Ascending aorta (tissue), 2 donors: ENCODE results near the gene HOXA10. TPM values are rescaled to one million over a fixed set of nuclear protein-coding genes. Genes with fewer than 3 reads are reported as not detected.

Source experiments
- DNase-seq, 2 donors: peaks; one replicate each; pipeline ENCODE4 v3.0.0-alpha.2; 2019; ENCODE audit warnings: low spot score in 2 of 2
- H3K27ac ChIP-seq, 2 donors: fragments of 200-600 bp; sonication (generic); one replicate each; pipeline ENCODE4 v1.5.1; 2016 to 2017; ENCODE audit warnings: mild to moderate bottlenecking in 1 of 2
- H3K27me3 ChIP-seq: fragments of 200-600 bp; sonication (generic); one replicate; pipeline ENCODE4 v1.5.1; 2017
- H3K36me3 ChIP-seq, 2 donors: fragments of 200-600 bp; sonication (generic); one replicate each; pipeline ENCODE4 v1.5.1; 2016
- H3K4me1 ChIP-seq, 2 donors: fragments of 200-600 bp; sonication (generic); one replicate each; pipeline ENCODE4 v1.5.1; 2016 to 2017; ENCODE audit warnings: mild to moderate bottlenecking in 1 of 2
- H3K4me3 ChIP-seq, 2 donors: fragments of 200-600 bp; sonication (generic); one replicate each; pipeline ENCODE4 v1.5.1; 2016 to 2017; ENCODE audit warnings: mild to moderate bottlenecking in 1 of 2
- H3K9me3 ChIP-seq, 2 donors: fragments of 200-600 bp; sonication (generic); one replicate each; pipeline ENCODE4 v1.5.1; 2016
- CTCF ChIP-seq, 3 experiments: fragments of 200-600 bp in 2 of 3; fragments of 450-650 bp in 1 of 3; sonication (generic) in 2 of 3; IDR thresholded peaks; one replicate each; pipeline ENCODE4 v1.5.1; 2016 to 2019; ENCODE audit warnings: antibody characterized with exemption in 3 of 3, mild to moderate bottlenecking in 1 of 3, moderate library complexity in 1 of 3
- intact Hi-C: fragments of 100-400 bp; cut with DNase I; formaldehyde crosslinking; loops from one replicate; pipeline ENCODE4 v1.15.1; 2023
- total RNA-seq: library from RNA; depleted of rRNA; stranded (reverse); fragments of >200 nt; gene quantifications from one replicate; pipeline ENCODE4 v1.1.0, GENCODE V29; 2016

The HOXA10 gene
- total RNA-seq, 1 donor from 2014 or later, result not detected

- Histone ChIP-seq H3K4me1 (peaks cover 0 to 18% of the 10 kb centered on the region in 2 donors), H3K27me3 (peaks cover 36% of the 10 kb centered on the region), H3K36me3 (no peaks in the 10 kb centered on the region), H3K9me3 (no peaks in the 10 kb centered on the region), H3K27ac (no peak overlapping the region), H3K4me3 (no peak overlapping the region)
- intact Hi-C loops, result no loop called here
- TF ChIP-seq CTCF (IDR thresholded peaks at IDR 0.05), result no peak
- peak in 1 of 2 donors; percentile 52 for DNase-seq
Measured at GRCh38 chr7:27176962-27177794, 3.1 kb upstream of the HOXA10 start.

DNA sequence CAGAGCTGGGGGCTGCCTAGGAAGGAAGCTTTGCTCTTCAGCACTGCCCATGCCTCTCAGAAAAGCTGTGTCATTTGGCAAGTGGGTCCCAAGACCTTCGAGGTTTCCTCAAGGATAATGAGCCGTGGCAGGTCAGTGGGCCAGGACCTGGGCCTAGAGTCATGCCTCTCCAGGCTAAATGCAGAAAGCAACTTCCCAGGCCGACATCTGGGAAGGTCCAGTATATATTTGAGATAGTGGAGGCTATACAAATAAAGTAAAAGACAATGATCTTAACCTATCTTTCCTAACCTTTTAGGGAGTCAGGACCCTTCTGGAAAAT lies 2.4 kb upstream of the HOXA10 start:
- no peak overlapping the region for H3K4me3 ChIP-seq
- DNase-seq, result no peak
- peaks cover 0 to 18% of the 10 kb centered on the region in 2 donors for H3K4me1 ChIP-seq
- intact Hi-C loops, result no loop called here
- peaks cover 43% of the 10 kb centered on the region for H3K27me3 ChIP-seq
- no peak overlapping the region for H3K27ac ChIP-seq
- TF ChIP-seq CTCF (IDR thresholded peaks at IDR 0.05), result no peak
- H3K9me3 ChIP-seq, result no peaks in the 10 kb centered on the region
- H3K36me3 ChIP-seq, result no peaks in the 10 kb centered on the region

DNA sequence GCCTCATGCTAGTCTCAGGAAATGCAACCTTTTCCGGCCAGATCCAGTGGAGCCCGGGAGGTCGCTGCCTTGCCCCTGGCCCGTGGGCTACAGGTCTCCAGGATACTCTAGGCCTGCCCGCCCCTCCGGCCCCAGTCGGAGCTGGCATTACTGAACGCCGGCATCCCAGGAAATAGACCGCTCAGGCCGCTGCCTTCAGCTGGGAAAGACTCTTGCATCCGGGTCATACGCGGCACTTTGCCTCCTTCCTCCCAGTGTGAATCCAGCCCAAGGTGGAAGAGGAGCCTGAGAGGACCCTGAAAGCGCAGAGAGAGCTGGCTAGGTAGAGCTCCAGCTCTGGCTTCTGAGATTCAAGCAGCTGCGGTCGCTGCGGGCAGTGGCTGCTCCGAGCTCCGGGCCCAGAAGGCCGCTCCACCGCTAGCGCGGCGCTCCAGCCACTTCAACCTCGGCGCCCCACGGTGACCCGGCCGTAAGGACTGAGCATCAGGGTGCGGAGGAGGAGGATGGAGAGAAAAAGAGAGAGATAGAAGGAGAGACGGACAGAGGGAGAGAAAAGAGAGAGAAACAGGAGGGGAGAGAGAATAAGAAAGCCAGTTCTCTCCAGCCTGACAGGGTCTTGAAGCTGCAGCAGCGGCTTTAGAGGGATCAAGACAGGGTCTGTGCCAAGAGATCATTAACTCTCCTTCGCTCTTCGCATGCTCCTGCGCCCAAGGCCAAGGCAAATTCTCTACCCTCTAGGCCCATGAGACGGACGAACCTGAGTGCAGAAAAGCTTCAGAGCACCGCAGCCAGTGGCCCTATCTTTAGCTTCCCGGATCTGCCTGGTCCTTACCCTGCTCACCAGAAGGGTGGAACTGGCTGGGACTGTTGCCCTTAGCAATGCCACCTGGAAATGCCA lies 1.8 kb upstream of the HOXA10 start:
- no peak overlapping the region for H3K27ac ChIP-seq
- H3K27me3 ChIP-seq, result peaks cover 48% of the 10 kb centered on the region
- peaks cover 0 to 18% of the 10 kb centered on the region in 2 donors for H3K4me1 ChIP-seq
- DNase-seq, result peak; percentile 6 to 46
- no peak for TF ChIP-seq CTCF (IDR thresholded peaks at IDR 0.05)
- no peaks in the 10 kb centered on the region for H3K9me3 ChIP-seq
- intact Hi-C loops, result no loop called here
- H3K4me3 ChIP-seq, result no peak overlapping the region
- H3K36me3 ChIP-seq, result no peaks in the 10 kb centered on the region

DNA sequence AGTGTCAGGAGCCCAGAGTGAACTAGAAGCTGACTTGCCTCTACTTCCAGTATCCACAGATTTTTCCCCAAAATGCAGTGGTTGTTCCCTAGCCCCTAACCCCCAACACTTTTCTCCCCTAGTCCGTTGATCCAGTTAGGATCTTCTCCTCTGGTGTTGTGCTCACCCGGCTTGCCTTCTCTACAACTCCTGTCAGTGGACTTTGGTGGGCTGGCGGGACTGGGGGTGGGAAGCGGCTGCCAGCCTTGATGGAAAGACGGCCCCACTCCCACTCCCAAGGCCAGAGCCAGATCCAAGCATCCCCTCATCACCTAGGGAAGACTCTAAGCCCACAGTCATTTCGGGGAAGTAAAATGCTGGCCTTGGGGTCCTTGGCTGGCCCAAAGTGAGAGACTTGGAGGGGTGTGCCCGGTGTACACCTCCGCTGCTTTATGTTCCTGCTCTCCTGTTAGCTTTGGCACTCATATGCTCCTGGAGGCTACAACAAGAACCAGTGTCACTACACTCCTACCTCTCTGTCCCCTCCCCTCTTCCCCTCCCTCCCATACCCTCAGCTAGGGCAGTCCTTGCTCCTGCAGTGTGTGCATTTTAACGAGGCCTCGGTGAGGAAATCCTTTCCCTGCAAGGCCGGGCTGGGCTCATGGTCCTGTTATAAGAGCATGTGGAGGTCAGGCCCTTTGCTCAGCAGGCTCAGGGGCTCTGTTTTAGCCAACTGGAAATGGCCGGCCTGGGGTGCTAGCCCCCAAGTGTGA lies 930 bp upstream of the HOXA10 start:
- Histone ChIP-seq H3K9me3 (no peaks in the 10 kb centered on the region), H3K4me1 (peaks cover 0 to 19% of the 10 kb centered on the region in 2 donors), H3K36me3 (no peaks in the 10 kb centered on the region), H3K4me3 (no peak overlapping the region), H3K27ac (no peak overlapping the region), H3K27me3 (peaks cover 50% of the 10 kb centered on the region)
- no peak for TF ChIP-seq CTCF (IDR thresholded peaks at IDR 0.05)
- peak in 1 of 2 donors; percentile 50 for DNase-seq
- intact Hi-C loops, result no loop called here

DNA sequence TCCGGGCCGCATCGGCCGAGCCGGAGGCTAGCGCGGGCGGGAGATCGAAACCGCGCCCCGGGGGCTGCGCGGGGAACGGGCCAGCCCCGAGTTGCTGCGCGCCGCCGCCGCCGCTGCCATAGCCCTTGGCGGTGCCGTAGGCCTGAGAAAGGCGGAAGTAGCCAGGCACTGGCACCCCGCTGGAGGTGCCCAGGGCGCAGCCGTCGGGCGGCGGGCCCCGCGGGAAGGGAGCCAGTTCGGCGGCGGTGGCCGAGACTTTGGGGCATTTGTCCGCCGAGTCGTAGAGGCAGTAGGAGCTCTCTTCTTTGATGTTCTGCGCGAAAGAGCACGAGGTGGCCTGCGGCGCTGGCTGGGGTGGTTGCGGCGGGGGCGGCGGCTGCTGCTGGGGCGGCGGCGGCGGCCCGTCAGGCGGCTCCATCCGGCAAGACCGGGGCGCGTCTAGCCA lies 587 bp downstream of the HOXA10 start:
- Histone ChIP-seq H3K36me3 (no peaks in the 10 kb centered on the region), H3K4me3 (peak overlapping the region; percentile 55 to 71), H3K9me3 (no peaks in the 10 kb centered on the region), H3K27ac (peak overlapping the region in 1 of 2 donors; percentile 37), H3K4me1 (peaks cover 0 to 19% of the 10 kb centered on the region in 2 donors), H3K27me3 (peaks cover 59% of the 10 kb centered on the region)
- DNase-seq, result peak in 1 of 2 donors; percentile 65
- TF ChIP-seq CTCF (IDR thresholded peaks at IDR 0.05), result no peak
- intact Hi-C loops, result no loop called here
